NCI-H2171 treated with DMSO at 0.1 percent for 48 hours (cell line): ENCODE measurements around the gene WNT5B.

ENCODE experiments used
- DNase-seq: peaks from one replicate; lab custom pipeline; 2025; lab: John Stamatoyannopoulos, UW

The WNT5B gene

DNA sequence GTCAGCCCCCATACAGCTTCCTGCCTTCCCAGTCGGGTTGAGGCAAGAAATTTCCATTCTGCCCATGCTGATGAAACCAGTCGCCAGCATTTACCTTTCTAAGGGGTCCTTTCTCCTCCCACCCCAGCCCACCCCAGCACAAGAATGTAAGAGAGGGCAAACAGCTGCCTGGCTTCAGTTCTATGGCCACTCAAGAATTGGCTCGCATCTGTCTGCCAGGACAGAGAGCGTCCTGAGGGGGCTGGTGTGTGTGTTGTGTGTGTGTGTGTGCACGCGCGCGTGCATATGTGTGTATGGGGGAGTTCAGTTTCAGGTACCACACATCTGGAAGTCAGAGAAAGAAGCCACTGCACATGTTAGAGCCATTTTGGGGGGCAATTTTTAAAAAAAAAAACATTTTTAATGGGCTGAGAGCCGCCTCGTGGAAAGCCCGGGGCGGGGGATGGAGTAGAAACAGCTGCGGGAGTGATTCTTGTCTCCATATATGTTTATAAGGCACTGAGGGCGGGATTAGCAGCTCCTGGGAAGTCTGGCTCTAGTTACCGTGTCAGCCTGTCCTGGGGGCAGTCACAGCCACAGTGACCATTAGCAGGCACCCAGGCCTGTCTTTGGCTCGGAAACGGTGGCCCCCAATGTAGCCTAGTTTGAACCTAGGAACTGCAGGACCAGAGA, at the start of gene WNT5B:
TSS of gene WNT5B (plus strand) at position 566 of the 672 bp plus-strand sequence. CDS start 2,124 bp downstream, outside the sequence.
- DNase-seq, result no peak

DNA sequence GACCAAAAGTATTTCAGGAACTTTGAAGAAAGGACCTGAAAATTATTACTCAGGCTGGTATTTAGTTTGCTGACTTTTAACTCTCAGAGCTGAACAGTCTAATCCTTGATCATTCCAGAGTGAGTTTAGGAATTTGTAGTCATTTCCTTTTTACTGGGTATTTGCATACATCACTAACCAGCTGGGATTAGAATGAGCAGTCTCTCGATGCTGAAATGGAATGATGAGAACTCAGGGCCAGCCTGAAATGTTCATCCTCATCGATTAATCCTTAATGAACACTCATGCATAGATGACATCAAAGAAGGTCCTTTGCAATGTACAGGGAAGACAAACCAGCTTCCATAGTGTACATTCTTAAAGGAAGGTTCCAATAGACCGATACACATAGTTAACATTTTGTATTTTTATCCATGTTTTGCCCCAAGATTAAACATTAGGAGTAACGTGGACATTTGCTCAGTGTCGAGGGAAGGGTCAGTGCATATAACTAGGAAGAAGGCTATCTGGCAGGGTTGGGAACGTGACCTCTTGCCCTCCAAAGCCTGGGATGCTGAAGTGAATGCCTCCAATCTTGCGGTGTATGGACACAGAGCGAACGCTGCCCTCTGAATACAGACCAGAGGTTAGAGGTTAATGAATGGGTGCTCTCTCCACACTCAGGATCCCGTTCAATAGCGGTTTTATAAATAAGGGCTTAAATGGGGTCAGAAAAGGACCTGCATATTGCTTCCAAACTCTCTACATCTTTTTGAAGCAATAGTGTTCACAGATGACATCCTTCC, 49.2 kb upstream of the WNT5B start:
- no peak for DNase-seq

DNA sequence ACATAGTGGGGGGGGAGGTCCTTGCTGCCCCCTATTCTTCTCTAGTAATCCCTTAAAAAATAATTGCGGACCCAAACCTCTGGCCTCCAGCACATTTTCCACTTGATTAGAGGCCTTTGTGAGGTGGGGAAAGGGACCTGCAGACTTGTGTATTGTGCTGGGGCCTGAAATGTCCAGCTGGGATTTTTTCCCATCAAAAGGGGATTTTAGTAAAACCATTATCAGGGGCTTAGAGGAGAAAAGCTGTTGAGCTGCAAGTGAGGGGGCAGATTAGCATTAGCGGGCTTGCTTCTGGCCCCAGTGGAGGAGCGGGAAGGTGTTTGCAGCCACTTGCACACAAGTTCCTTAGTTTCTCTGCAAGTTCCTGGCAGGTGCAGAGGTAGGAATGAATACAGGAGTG, 48.5 kb upstream of the WNT5B start:
- DNase-seq, result no peak

DNA sequence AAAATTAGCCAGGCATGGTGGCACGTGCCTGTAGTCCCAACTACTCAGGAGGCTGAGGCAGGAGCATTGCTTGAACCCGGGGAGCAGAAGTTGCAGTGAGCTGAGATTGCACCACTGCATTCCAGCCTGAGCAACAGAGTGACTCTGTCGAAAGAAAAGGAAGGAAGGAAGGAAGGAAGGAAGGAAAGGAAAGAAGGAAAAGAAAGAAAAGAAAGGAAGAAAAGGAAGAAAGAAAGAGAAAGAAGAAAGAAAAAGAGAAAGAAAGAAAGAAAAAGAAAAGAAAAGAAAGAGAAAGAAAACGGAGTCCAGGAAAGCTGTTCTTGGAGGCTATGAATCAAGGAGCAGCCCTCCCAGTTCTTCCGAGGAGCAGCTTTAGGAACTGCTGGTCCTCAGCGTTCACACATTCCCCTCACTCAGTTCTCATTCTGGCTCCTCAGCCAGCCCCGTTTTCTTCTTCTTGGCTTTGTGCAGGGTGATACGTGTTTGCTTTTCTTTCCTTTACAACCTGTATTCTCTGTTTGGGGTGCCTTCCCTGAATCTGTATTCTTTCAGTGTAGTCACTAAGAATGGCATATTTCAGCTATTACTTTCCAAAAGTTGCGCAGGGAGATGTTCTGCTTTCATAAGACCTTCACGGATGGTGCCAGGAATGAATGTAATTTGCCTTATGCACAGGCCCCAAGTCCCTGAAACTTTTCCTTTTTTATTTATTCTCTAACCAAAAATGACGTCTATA, 46.9 kb upstream of the WNT5B start:
- no peak for DNase-seq

DNA sequence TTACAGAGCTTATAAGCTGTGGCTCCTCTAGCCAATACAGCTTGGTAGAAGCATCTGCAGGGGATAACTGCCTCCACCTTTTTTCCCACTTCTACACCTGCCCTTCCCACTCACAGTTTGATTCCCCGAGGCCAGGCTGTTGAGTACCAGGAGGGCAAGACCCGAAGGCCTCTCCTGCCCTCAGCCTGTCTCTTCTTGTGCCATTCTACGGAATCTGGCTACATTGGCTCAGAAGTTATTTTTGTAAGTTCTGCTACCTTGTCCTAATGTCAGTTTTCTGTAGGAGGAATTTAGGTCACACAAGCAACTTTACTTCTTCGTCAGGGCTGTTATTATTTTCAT, 46.4 kb upstream of the WNT5B start:
- DNase-seq, result no peak

DNA sequence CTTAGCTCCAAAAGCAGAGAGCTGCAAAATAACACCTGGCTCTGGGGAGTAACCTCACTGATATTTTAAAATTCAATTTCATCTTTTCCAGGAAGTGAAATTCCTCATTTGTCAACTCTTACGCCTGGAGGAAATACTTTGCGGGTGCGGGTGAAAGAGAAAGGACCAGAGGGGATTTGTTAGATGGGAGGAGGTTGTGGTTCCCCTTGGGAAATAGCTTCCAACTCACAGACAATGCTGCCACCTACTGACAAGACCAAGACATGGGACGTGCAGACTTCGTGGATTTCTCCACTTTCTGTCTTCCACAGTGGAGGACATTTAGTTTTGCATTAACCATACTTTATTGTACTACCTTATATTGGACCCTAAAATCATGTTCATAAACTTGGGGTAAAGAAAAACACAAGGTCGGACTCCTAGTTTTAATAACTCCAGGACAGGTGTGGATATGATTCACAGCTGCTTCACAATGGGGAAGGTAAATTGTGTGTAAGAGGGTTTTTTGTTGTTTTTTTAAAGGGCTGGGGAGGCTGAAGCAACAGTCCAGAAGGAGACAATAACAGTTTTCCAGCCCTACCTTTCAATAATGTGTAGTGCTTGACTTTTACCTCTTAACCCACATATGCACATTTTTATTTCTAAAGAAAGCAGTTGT, 45.5 kb upstream of the WNT5B start:
- peak; percentile 96 for DNase-seq

DNA sequence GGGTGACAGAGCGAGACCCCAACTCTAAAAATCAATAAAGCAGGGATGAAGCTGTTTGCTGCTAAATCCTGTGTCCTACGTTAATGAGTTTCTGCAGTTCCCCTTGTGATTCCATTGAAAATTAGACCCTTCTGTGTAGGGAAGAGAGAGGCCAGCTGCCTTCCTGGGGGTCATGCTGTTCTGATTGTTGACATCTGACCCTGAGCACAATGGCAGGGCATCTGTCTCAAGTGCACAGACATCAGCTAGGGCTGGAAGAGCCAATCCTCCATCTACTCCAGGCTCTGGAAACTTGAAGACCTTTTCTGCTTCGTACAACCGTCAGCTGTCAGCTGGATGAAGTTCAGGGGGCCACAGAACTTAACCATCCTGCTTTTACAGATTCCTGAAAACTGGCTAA, 44.7 kb upstream of the WNT5B start:
- DNase-seq, result no peak

DNA sequence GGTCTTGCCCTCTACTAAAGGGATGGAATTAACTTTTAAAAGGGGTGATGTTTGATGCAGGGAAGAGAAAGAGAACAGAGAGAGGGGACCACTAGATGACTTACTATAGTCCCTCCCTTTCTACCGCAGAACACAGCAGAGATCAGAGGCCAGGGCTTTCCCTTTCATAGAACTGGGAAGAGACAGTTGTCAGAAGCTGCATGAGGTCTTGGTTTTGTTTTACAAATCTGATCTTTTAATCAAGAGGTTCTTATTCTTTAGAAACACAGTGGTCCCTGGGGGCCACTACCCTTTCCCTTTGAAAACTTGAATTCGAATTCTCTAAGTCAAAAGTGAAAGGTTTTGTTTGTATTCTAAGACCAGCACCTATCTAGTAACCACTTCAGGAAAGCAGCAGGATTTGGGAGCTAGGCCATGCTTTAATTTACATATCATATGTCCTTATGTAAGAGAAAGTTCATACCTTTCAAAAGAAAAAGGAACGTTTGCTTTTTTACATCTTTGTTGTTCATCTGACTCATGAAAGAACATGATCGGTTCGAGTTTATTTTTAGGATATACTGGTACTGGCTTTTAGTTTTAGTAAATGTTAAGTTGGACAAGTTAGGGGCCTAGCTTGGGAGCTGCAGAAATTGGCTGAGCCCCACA, 41.0 kb upstream of the WNT5B start:
- DNase-seq, result no peak

DNA sequence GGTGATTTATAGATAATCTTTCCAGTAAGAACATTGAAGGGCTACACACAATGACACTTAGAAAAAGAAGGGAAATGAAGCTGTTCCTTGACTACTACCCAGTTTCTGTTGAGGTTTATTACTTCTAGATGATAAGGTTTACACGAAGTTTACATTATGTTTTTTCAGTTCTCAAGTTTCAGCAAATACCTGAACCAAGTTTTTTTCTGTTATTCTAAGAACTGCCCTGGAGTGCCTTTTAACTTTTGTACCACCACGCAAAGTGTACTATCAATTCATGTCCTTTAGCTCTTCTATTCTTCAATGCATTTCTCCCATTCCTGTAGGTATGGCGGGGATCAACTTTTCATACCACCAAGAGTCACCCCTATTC, 40.5 kb upstream of the WNT5B start:
- no peak for DNase-seq

DNA sequence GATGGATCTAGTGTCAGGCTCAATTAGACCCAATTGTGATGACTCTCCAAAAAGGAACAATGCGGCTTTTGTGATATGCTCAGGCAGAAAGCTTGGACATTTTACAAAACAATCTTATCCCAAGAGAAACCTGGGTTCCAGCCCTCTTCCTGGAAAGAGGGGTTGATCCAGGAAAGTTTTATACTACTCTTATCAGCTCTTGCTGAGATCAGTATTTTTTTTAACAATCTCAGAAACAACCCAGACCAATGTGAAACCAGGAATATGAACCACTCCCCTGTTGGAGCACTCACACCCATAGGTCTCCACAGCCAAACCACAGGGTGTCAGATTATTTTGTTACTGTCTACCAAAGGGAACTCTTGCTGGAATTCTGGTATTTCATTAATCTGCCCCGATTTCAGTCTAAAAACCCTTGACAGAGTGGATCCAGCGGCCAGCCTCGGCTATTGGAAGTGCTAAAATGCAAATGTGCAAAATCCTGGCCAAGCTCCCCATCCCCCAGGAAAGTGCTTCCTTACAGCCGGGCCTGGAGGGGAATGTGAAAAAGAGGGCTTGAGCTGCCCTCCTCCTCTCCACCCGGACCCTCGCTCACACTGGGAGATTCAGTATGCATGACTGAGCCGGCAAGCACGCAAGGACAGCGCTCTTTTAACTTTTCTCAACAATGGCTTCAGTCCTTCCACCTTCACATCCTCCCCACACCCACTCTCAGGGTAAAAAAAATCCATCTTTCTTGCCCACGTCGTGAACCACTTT, 38.6 kb upstream of the WNT5B start:
- DNase-seq, result no peak

DNA sequence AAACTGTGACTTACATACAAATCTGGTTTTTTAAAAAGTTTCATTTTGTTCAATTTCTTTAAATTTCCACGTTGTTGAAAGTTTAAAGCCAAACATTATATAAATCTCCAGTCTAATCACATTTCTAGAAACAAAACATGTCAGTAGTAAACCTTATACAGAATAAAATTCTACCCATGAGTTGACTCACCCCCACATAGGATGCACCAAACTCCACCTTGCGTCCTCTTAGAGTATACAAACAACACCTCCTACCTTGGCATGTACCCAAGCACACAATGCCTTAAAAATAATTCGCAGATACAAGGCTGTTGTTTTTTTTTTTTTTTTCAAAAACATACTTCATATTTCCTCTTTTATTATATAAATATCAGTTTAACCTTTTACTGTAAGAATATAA, 38.0 kb upstream of the WNT5B start:
- peak; percentile 29 for DNase-seq

DNA sequence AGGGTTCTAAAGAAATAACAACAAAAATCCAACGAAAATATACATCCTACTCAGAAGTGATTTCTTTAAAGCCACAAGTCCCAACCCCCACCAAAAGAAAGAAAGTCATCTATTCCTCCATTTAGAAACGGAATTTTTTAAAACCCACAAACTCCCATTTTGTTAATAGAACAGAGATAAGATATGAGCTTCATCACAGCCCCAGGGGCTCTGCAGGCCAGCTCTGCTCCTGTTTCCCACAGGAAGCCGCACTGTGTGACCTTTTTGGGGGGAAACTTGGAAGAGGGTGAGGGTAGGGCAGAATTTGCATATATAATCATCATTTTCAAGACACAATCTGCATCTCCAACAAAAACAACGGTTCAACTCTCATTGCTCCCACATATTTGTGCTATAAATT, 37.5 kb upstream of the WNT5B start:
- no peak for DNase-seq

DNA sequence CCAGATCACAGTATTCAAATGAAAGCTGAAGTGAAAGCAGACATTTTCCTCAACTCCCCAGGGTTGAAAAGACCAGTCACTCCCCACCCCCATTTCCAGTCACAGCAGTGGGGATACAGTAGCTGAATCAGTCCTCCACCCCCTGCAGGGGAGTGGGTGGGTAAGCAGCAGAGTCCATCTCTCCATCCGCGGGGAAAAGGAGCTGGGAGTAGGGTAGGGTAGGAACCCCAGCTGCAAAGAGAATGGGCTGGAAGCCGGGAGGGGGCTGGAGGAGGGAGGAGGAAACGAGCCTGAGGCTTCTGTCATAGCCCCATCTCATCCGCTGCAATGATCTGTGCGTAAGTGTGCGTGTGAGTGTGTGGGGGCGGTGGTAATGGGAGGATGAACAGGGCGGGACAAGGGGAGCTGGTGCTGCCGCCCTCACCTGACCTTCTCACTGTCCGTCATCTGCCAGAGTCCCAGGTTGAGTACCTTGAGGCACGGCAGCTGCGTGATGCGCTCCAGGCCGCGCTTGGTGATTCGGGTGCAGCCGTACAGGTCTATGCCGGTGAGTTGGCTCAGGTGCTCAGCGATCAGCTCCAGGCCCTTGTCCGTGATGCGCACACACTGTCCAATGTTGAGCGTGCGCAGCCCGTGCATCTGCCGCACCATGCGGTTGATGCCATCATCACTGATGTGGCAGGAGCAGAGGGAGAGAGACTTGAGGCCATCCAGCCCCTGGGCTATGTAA, 36.4 kb upstream of the WNT5B start:
- peak; percentile 84 for DNase-seq

DNA sequence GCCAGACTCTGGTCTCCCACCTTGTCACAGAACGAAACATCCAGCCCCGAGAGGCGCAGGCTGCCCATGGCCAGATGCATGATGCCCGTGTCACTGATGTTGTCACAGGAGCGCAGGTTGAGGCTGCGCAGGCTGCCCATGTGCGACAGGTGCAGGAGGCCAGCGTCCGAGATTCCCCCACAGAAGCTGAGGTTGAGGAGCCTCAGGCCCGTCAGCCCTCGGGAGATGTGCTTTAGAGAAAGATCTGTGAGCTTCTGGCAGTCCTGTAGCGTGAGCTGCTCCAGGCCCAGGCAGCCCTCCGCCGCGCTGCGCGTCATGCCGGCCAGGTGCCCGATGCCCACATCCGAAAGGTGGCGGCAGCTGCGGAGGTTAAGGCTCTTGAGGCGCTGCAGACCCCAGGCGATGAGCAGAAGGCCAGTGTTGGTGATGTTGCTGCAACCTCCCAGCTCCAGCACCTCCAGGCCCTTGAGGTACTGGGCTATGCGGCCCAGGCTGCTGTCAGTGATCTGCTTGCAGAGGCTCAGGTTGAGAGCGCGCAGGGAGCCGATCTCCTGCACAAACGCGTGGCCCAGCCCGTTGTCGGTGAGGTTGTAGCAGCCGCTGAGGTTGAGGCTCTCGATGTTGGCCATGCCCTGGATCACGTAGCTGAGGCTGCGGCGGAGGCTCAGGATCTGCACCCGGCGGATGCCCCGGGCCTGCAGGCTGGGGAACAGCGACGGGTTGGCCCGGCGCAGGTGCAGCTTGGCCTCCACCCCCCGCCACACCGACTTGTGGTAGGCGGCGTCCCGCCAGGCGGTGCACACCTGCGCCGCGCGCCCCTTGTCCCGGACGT, 35.6 kb upstream of the WNT5B start:
- DNase-seq, result peak; percentile 90

DNA sequence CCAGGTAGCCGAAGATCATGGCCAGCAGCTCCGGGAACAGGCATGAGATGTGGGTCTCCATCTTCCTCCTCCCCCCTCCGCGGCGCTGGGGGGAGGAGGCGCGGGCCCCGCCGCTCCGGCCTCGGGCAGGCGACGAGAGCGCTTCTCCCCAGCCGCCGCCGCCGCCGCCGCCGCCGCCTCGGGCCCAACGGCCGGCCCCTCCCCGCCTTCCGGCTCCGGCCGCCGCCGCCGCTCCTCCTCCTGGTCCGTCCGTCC, 35.1 kb upstream of the WNT5B start:
- DNase-seq, result peak; percentile 85

DNA sequence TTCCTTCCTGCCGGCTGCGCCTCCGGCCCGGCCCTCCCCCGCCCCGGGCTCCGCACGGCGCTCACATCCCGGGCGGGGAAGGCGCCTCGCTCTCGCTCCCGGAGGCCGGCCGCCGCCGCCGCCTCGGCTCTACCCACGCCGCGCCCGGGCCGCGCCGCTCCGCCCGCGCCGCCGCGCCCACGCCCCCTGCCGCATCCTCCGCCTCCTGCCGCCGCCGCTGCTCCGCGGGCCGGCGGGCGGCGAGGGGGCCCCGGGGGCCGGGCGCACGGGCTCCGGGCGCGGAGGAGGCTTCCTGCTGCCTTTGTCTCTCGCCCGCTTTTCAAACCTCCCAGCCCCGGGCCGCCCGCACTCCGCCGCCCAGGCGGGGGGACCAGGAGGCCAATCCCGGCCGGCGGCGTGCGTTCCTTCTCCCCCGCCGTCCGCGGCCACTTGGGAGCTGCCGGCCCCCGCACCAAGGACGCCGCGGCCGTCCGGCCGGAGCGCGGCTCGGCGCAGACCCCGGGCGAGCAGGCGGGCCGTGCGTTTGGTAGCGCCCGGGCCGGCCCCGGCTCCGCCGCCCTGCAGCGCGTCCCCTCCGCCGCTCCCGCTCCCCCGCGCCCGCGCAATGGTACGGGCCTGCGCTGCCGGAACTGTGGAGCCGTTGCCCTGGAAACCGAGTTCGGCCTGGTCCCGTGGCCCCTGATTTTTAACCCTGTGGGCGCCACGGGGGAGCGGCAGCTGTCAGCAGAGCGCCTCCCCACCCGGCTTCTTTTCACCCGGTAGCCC, 34.6 kb upstream of the WNT5B start, which contains the start of gene FBXL14:
TSS of gene FBXL14 (minus strand) at position 321 of the 765 bp plus-strand sequence. CDS start 515 bp downstream, outside the sequence.
- DNase-seq, result peak; percentile 94

DNA sequence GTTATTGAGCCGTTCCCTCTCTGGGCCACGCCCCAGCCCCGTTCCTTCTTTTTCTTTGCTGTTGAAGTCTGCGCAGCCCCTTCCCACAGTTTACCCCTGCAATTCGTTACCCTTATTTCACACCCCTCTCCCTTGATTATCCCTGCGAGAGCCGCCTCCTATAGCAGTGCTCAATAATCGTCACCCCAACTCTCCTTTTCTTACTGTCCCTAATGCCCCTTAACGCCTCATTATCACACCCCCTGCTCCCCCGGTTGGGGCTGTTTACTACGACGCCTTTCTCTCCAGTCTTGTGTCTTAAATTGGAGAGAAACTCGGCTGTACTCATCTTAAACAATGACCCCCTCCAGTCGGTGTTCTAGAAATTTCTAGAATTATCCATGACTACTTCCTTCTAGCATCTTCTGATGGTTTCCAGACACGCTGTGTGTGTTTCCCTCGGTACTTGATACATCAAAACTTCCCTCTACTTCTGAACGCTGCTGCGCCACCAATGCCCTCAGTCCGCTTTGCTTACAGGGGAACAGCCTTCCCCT, 33.9 kb upstream of the WNT5B start:
- DNase-seq, result no peak

DNA sequence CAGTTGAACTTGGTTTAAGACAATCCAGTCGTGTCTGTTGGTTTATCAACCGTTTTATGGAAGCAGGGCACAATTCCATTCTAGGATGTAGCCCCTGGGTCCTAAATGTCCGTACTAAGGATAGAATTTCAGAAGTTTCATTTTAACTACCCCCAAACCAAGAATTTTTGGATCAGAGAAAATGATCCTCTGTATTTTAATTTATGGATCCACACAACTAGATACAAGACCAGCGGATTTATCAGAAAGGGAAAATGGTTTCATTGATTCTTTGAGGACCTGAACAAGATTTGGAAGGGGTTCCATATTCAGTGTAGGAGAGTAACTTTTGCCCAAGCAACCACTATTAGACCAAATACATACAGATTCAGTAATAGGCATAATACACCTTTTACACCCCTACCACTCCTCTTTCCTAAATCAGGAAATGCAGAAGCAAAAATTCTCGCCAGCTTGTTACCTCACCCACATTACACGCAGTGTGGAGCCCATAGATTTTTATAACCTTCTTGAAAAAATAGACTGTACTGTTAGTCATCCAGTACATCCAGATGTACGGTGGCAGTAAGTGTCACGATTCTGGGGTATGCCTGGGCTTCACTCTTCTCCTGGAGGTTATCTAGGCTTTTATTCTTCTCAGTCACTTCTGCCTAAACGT, 33.2 kb upstream of the WNT5B start:
- DNase-seq, result no peak
